Jurkat, Clone E6-1 (cell line): ENCODE results near the gene SNAPIN.
A peak's percentile ranks its signal among the peaks of the same experiment; 100 is the strongest.

Experiments used
- DNase-seq: peaks from one replicate; pipeline ENCODE4 v3.0.0-alpha.2; 2011; ENCODE audit warnings: low read depth, low spot score
- H3K4me3 ChIP-seq: 2 replicates; pipeline ENCODE4 v1.5.1; 2011; ENCODE audit warnings: mild to moderate bottlenecking, low read length, control low read depth, moderate library complexity

Gene SNAPIN

DNA sequence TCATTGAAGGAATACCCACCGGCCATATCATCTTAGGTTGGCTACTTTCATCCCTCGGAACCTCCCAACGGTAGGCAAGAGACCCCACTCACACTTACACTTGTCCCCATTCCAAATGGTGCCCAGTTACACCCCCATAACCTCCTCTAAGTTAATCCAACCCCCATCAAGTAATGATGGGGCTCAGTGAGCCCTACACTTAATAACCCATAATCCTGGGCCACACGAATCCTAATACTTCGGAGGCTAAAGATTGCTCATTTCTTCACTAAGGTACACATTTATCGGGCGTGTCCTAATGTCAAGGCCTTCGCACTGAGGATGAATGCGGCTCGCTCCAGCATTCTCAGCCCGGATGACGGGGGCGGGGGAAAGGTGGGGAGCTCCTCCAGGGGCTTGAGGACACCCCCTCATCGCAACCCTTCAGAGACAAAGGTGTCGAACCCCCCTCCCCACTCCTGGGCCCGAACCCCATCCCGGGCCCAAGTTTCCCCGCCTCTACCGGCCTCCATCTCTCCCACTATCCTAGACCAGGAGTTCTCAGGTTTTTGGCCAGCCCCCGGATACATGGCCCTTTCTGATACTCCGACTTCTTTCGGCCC lies 11.9 kb downstream of the SNAPIN start:
- no peak for DNase-seq
- peak overlapping the region; percentile 100 for H3K4me3 ChIP-seq

DNA sequence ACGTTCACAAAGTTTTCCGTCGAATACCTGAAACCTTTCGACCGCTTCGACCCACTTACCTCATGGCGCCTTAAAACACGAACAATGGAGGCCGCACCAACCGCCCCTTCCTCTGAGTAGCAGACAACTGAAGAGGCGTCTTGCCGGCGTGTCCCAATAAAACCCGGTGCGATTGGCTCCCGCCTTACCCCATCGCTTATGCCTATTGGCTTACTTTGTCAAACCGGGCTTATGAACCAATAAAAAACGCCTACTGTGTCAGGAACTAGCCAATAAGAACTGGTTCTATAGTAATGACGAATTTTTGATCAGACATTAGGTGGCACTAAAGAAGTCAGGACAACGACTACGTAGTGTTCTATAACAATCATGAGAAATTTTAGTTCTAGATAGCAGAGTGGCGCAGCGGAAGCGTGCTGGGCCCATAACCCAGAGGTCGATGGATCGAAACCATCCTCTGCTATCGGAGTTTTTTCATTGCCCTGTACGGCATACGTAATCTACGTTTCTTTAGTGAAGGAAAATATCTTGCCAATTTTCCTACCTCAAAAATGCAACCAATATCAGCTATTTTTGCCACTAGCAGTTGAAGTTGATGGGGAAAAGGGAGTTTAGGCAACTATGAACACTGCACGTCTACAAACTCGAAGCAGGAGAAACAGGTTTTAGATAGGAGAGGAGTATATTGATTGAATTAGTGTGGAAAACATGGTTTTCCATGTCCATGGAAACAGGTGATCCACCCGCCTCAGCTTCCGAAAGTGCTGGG lies 12.5 kb downstream of the SNAPIN start, which contains the start of gene ILF2:
ILF2 (minus strand) TSS at position 135 of the 769 bp plus-strand sequence; CDS start at position 64, 71 bp downstream.
- peak; percentile 100 for DNase-seq
- H3K4me3 ChIP-seq = peak within 1 kb of the TSS; percentile 100

DNA sequence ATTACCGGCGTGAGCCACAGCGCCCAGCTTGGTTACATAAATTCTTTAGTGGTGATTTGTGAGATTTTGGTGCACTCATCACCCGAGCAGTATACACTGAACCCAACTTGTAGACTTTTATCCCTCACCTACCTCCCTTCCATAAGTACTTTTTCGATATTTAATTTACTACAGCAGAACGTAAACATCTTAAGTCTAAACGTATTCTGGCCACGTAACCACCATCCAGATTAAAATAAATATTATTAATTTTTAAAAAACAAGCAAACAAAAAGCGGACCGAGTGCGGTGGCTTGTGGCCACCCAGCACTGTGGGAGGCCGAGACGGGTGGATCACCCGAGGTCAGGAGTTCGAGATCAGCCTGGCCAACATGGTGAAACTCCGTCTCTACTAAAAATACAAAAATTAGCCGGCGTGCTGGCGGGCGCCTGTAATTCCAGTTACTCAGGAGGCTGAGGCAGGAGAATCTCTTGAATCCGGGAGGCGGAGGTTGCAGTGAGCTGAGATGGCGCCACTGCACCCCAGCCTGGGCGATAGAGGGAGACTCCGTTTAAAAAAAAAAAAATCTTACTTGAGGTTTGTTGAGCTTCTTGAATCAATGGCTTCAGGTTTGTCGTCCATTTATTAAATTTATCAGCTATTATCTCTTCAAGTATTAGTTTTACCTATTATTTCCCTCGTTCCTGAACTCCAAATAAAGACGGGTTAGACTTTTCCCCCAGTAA lies 13.3 kb downstream of the SNAPIN start:
- H3K4me3 ChIP-seq = peak overlapping the region; percentile 77
- DNase-seq = peak; percentile 41

DNA sequence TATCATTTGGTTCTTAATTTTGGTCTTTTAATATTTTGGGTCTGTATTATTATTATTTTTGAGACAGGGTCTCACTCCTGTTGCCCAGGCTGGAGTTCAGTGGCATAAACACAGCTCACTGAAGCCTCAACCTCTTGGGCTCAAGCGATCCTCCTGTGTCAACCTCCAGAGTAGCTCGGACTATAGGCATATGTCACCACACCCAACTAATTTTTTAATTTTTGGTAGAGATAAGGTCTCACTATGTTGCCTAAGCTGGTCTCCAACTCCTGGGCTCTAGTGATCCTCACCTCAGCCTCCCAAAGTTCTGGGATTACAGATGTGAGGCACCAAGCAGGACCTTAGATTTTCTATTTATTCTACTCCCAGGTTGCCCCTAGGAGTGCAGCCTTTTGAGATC lies 15.0 kb downstream of the SNAPIN start:
- no peak overlapping the region for H3K4me3 ChIP-seq
- DNase-seq = no peak

DNA sequence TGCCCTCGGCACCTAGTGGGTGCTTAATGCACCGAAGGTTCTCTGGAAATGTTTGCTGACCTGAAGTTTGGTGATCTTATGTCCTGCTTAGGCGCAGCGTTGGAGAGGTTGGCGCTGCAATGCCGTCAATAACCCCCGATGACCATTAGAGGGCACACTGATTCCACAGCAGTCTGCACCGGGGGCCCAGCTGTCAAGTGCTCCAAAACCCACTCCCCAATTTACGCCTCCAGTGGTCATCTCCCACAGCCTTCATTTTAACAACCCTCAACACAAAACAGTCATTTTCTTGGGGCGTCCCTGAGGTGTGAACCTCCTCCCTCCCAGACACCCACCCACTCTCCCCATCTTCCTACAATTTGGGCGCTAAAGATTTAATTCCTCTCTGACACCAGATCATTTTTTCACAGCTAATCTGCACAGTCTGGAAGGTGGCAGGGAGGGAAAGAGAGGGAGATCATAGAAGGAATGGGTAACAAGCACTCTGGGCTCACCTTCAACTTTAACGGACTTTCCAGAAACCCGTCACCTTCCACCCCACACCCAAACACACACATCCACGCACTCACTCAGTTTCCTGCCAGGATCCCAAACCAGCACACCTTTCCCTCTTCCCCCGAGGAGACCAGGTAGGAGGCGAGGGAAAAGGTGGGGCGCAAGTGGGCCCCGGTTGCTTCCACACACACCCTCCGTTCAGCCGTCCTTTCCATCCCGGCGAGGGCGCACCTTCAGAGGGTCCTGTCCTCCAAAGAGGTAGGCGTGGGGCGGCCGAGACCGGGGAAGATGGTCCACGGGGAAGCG lies 19.4 kb downstream of the SNAPIN start:
- H3K4me3 ChIP-seq = no peak overlapping the region

DNA sequence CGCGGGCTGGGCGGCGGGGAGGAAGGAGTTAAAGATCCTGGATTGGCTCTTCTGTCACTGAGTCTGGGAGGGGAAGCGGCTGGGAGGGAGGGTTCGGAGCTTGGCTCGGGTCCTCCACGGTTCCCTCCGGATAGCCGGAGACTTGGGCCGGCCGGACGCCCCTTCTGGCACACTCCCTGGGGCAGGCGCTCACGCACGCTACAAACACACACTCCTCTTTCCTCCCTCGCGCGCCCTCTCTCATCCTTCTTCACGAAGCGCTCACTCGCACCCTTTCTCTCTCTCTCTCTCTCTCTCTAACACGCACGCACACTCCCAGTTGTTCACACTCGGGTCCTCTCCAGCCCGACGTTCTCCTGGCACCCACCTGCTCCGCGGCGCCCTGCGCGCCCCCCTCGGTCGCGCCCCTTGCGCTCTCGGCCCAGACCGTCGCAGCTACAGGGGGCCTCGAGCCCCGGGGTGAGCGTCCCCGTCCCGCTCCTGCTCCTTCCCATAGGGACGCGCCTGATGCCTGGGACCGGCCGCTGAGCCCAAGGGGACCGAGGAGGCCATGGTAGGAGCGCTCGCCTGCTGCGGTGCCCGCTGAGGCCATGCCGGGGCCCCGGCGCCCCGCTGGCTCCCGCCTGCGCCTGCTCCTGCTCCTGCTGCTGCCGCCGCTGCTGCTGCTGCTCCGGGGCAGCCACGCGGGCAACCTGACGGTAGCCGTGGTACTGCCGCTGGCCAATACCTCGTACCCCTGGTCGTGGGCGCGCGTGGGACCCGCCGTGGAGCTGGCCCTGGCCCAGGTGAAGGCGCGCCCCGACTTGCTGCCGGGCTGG lies 20.2 kb downstream of the SNAPIN start, which contains the start of gene NPR1:
NPR1 (plus strand) TSS at position 170 of the 818 bp plus-strand sequence; CDS start at position 591, 421 bp downstream.
- no peak within 1 kb of the TSS for H3K4me3 ChIP-seq
- DNase-seq = no peak

More for the DNA sequence above, 19.4 kb downstream of the SNAPIN start:
- no peak for DNase-seq

DNA sequence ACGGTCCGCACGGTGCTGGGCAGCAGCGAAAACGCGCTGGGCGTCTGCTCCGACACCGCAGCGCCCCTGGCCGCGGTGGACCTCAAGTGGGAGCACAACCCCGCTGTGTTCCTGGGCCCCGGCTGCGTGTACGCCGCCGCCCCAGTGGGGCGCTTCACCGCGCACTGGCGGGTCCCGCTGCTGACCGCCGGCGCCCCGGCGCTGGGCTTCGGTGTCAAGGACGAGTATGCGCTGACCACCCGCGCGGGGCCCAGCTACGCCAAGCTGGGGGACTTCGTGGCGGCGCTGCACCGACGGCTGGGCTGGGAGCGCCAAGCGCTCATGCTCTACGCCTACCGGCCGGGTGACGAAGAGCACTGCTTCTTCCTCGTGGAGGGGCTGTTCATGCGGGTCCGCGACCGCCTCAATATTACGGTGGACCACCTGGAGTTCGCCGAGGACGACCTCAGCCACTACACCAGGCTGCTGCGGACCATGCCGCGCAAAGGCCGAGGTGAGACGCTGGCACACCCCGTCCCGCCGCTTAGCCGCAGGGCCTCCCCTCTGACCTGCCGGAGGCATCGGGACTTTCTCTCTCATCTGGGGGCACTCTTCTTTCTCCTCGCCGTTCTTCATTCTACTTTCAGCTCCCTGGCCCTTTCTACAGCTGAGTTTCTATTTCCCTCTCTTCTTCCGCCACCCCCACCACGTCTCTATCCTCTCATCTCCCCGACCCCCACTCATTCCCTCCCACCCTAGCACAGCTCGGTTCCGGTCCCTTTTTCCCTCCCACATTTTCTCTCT lies 21.0 kb downstream of the SNAPIN start:
- no peak for DNase-seq
- no peak overlapping the region for H3K4me3 ChIP-seq

DNA sequence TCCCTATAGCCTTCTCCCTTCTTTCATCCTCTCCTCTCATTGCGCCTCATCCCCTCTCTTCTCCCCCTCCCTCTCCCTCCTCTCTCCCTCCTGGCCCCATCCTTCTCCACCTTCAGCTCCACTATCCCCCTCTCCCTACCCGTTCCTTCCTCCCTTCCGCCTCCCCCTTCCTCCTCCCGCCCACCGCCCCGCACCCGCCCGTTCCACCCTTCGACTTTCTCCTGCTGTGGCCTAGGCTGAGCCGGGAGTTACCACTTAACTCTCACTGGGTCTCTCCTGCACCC lies 21.6 kb downstream of the SNAPIN start:
- H3K4me3 ChIP-seq = no peak overlapping the region

DNA sequence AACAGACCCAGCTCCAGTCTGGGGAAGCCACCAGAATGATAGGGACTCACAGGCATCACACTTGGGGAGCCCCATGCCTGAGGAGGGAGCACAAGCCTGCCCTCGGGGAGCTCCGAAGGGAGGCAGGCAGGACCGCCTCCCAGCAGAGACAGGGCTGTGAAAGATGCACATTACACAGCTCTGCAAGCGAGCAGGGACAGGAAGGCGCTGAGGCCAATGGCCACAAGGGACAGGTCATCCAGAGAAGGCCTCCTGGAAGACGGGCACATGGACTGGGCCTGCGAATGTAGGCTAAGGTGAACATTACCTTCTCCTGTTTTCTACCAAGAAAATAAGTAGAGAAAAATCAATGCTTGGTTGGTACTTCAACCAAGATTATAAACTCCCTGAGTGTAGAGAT lies 24.2 kb downstream of the SNAPIN start:
- H3K4me3 ChIP-seq = no peak overlapping the region
- DNase-seq = no peak

More for the DNA sequence above, 21.6 kb downstream of the SNAPIN start:
- DNase-seq = no peak

DNA sequence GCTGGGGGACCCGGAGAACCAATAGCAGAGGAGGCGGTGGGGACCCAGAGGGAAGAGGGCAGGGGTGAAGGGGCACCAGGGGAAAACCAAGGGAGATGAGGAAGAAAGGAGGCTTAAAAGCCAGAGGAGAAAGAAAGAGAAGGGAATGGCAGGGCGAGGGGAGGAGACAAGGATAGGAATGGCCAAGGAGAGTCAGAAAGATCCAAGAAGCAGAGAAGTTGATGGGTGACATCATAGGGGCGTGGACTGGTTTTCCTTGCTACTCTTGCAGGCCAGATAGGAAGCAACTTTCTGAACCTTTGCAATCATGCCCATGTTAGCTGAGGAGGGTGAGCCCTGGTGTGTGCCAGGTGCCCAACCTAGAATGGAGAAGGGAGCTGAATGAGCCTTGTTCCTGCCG lies 25.4 kb downstream of the SNAPIN start:
- no peak for DNase-seq
- no peak overlapping the region for H3K4me3 ChIP-seq

DNA sequence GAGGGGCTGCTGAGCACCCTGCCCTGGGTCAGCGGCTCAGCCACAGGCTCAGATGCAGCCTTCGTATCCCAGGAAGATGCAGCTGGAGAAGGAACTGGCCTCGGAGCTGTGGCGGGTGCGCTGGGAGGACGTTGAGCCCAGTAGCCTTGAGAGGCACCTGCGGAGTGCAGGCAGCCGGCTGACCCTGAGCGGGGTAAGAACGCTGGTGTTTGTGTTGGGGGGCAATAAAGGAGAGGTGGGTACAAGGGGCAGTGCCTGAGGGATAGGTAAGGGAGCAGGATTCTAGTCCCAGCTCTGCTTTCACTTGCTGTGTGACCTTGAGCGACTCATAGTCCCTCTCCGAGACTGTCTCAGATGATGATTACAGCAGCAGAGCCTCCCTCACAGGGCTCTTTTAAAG lies 26.4 kb downstream of the SNAPIN start:
- DNase-seq = no peak
- no peak overlapping the region for H3K4me3 ChIP-seq

DNA sequence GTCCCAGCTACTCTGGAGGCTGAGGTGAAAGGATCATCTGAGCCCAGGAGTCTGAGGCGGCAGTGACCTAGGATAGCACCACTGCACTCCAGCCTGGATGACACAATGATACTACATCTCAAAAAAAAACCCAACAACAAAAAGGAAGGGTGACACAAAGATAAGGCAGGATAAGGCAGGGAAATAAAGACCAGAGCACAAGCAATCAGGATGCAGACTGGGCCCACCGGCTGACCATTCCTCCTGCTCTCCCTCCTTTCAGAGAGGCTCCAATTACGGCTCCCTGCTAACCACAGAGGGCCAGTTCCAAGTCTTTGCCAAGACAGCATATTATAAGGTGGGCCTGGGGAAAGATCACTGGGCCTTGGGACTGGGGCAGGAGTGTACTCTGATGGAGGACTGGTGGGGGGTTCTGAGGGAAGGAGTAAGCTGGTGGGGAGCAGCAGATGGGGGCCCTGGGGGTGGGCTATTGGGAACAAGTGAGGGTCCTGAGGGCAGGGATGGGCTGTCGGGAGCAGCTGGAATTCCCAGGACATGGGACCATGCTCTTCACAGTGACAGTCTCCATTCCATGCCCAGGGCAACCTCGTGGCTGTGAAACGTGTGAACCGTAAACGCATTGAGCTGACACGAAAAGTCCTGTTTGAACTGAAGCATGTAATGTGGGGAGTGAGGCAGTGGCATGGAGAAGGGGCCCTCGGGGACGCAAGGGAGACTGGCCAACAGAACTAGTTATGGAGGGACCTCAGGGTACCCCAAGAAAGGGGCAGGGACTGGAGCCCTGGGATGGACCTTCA lies 27.2 kb downstream of the SNAPIN start:
- DNase-seq = no peak

DNA sequence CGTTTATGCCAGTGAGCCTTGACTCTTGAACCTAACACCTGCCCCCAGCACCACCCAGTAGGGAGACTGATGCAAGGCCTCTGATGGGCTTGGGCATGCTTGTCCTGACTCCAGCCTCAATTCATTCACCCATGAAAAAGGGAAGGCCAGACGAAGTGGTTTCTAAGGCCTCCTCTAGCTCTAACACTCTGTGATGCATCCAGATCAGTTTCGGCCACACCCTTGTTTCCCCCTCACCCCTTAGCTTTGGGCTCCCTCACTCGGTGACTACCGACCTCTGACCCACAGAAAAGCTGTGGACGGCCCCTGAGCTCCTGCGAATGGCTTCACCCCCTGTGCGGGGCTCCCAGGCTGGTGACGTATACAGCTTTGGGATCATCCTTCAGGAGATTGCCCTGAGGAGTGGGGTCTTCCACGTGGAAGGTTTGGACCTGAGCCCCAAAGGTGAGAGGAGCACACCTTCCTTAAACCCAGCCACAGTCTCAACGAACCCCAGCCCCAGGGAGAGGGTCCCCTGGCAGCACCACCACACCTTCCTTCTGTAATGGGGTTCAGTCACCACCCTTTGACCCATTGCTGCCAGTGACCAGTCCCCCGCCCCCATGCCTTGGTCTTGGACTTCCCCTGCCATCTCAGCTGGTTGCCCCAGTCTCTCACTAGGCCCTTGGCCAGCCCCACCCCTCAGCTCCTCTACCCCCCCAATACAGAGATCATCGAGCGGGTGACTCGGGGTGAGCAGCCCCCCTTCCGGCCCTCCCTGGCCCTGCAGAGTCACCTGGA lies 29.0 kb downstream of the SNAPIN start:
- no peak for DNase-seq
- H3K4me3 ChIP-seq = no peak overlapping the region

More for the DNA sequence above, 27.2 kb downstream of the SNAPIN start:
- no peak overlapping the region for H3K4me3 ChIP-seq

DNA sequence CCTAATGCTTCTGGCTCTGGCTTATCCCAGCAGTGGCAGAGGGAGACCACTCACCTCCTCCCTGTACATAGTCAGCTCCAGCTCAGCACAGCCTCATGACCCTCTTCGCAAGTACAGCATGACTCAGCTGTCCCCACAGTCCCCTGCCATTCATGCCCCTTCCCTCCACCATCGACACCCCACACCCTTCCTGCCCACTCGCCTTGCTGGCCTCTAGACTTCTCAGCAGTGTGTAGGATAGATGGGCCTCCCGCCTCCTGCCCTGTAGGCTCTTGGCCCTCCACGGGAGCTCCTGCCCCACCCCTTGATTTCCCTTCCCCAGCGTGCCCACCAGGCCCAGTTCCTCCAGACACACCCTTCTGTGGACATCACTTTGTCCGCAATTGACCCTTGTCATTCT lies 29.8 kb downstream of the SNAPIN start:
- no peak for DNase-seq
- no peak overlapping the region for H3K4me3 ChIP-seq

DNA sequence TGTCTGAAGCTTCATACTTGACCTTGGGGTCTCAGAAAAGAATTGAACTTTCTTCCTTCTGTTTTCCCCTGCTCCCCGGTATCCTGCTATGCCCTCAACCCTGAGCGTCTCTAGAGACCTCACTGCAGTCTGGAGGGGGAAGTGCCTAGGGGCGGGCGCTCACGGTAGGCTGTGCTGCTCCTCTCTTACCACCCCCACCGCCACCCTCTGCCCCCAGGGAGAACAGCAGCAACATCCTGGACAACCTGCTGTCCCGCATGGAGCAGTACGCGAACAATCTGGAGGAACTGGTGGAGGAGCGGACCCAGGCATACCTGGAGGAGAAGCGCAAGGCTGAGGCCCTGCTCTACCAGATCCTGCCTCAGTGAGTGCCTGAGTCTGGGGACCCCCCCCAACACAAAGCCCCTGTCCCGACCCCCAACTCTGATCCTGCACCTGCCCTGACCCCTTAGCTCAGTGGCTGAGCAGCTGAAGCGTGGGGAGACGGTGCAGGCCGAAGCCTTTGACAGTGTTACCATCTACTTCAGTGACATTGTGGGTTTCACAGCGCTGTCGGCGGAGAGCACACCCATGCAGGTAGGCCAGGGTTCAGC lies 30.3 kb downstream of the SNAPIN start:
- H3K4me3 ChIP-seq = no peak overlapping the region
- no peak for DNase-seq

DNA sequence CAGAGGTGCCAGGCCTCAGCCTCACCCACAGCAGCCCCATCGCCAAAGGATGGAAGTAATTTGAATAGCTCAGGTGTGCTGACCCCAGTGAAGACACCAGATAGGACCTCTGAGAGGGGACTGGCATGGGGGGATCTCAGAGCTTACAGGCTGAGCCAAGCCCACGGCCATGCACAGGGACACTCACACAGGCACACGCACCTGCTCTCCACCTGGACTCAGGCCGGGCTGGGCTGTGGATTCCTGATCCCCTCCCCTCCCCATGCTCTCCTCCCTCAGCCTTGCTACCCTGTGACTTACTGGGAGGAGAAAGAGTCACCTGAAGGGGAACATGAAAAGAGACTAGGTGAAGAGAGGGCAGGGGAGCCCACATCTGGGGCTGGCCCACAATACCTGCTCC lies 35.0 kb downstream of the SNAPIN start:
- DNase-seq = no peak
- no peak overlapping the region for H3K4me3 ChIP-seq
